Measurements from ENCODE around the gene ADARB1. TPM values are rescaled to one million over a fixed set of nuclear protein-coding genes. Genes with fewer than 3 reads are reported as not detected.
A peak's percentile ranks its signal among the peaks of the same experiment; 100 is the strongest.

Gene ADARB1
- total RNA-seq, 2 experiments from 2014 or later = 39.6 to 41.9 TPM

GRCh38 chr21:45087022-45087823 is 12.8 kb downstream of the ADARB1 start:
- Mint-ChIP-seq H3K9me3 (no peaks in the 10 kb centered on the region), H3K36me3 (peaks cover 39% of the 10 kb centered on the region), H3K27me3 (no peaks in the 10 kb centered on the region), H3K27ac (peak overlapping the region; percentile 86), H3K4me3 (peak overlapping the region; percentile 47), H3K4me1 (peaks cover 89% of the 10 kb centered on the region)
- no peak for DNase-seq

- H3K27me3 Mint-ChIP-seq = no peaks in the 10 kb centered on the region
- H3K36me3 Mint-ChIP-seq = peaks cover 32% of the 10 kb centered on the region
- no peak for DNase-seq
- peak overlapping the region; percentile 86 for H3K27ac Mint-ChIP-seq
- H3K4me3 Mint-ChIP-seq = peak overlapping the region; percentile 47
- no peaks in the 10 kb centered on the region for H3K9me3 Mint-ChIP-seq
- peaks cover 87% of the 10 kb centered on the region for H3K4me1 Mint-ChIP-seq
Observed at GRCh38 chr21:45088116-45088515, 13.7 kb downstream of the ADARB1 start.

- H3K27ac Mint-ChIP-seq = peak overlapping the region; percentile 65
- no peaks in the 10 kb centered on the region for H3K9me3 Mint-ChIP-seq
- H3K4me1 Mint-ChIP-seq = peaks cover 85% of the 10 kb centered on the region
- no peak overlapping the region for H3K4me3 Mint-ChIP-seq
- DNase-seq = no peak
- peaks cover 30% of the 10 kb centered on the region for H3K36me3 Mint-ChIP-seq
- H3K27me3 Mint-ChIP-seq = no peaks in the 10 kb centered on the region
Observed at GRCh38 chr21:45088729-45089128, 14.3 kb downstream of the ADARB1 start.

GRCh38 chr21:45089964-45090363 is 15.6 kb downstream of the ADARB1 start:
- no peak for DNase-seq
- Mint-ChIP-seq H3K9me3 (no peaks in the 10 kb centered on the region), H3K4me3 (no peak overlapping the region), H3K36me3 (peaks cover 22% of the 10 kb centered on the region), H3K27me3 (no peaks in the 10 kb centered on the region), H3K4me1 (peaks cover 85% of the 10 kb centered on the region), H3K27ac (no peak overlapping the region)

- no peaks in the 10 kb centered on the region for H3K27me3 Mint-ChIP-seq
- no peak for DNase-seq
- peaks cover 15% of the 10 kb centered on the region for H3K36me3 Mint-ChIP-seq
- no peaks in the 10 kb centered on the region for H3K9me3 Mint-ChIP-seq
- H3K4me1 Mint-ChIP-seq = peaks cover 75% of the 10 kb centered on the region
- no peak overlapping the region for H3K27ac Mint-ChIP-seq
- H3K4me3 Mint-ChIP-seq = no peak overlapping the region
Observed at GRCh38 chr21:45090966-45091365, 16.6 kb downstream of the ADARB1 start.

GRCh38 chr21:45091550-45092322 is 17.4 kb downstream of the ADARB1 start:
- H3K9me3 Mint-ChIP-seq = no peaks in the 10 kb centered on the region
- H3K27ac Mint-ChIP-seq = no peak overlapping the region
- no peak overlapping the region for H3K4me3 Mint-ChIP-seq
- H3K27me3 Mint-ChIP-seq = no peaks in the 10 kb centered on the region
- DNase-seq = no peak
- H3K4me1 Mint-ChIP-seq = peaks cover 68% of the 10 kb centered on the region
- peaks cover 15% of the 10 kb centered on the region for H3K36me3 Mint-ChIP-seq

GRCh38 chr21:45093035-45093532 is 18.7 kb downstream of the ADARB1 start:
- Mint-ChIP-seq H3K27ac (peak overlapping the region; percentile 34), H3K27me3 (no peaks in the 10 kb centered on the region), H3K4me3 (no peak overlapping the region), H3K4me1 (peaks cover 63% of the 10 kb centered on the region), H3K9me3 (no peaks in the 10 kb centered on the region), H3K36me3 (peaks cover 10% of the 10 kb centered on the region)
- no peak for DNase-seq

GRCh38 chr21:45094412-45094811 is 20.0 kb downstream of the ADARB1 start:
- Mint-ChIP-seq H3K9me3 (no peaks in the 10 kb centered on the region), H3K4me3 (no peak overlapping the region), H3K27ac (no peak overlapping the region), H3K4me1 (peaks cover 59% of the 10 kb centered on the region), H3K36me3 (peaks cover 9% of the 10 kb centered on the region), H3K27me3 (no peaks in the 10 kb centered on the region)
- DNase-seq = no peak

- no peaks in the 10 kb centered on the region for H3K9me3 Mint-ChIP-seq
- H3K27ac Mint-ChIP-seq = no peak overlapping the region
- H3K4me1 Mint-ChIP-seq = peaks cover 50% of the 10 kb centered on the region
- no peak overlapping the region for H3K4me3 Mint-ChIP-seq
- peaks cover 8% of the 10 kb centered on the region for H3K36me3 Mint-ChIP-seq
- no peak for DNase-seq
- H3K27me3 Mint-ChIP-seq = no peaks in the 10 kb centered on the region
Observed at GRCh38 chr21:45095505-45095904, 21.1 kb downstream of the ADARB1 start.

GRCh38 chr21:45096217-45096616 is 21.8 kb downstream of the ADARB1 start:
- Mint-ChIP-seq H3K27ac (no peak overlapping the region), H3K4me3 (no peak overlapping the region), H3K36me3 (peaks cover 8% of the 10 kb centered on the region), H3K4me1 (peaks cover 45% of the 10 kb centered on the region), H3K27me3 (no peaks in the 10 kb centered on the region), H3K9me3 (no peaks in the 10 kb centered on the region)
- DNase-seq = no peak

GRCh38 chr21:45097827-45098387 is 23.5 kb downstream of the ADARB1 start:
- H3K36me3 Mint-ChIP-seq = peaks cover 8% of the 10 kb centered on the region
- DNase-seq = no peak
- H3K27me3 Mint-ChIP-seq = no peaks in the 10 kb centered on the region
- H3K27ac Mint-ChIP-seq = no peak overlapping the region
- no peak overlapping the region for H3K4me3 Mint-ChIP-seq
- H3K4me1 Mint-ChIP-seq = peaks cover 40% of the 10 kb centered on the region
- H3K9me3 Mint-ChIP-seq = no peaks in the 10 kb centered on the region

GRCh38 chr21:45098867-45099266 is 24.5 kb downstream of the ADARB1 start:
- H3K4me3 Mint-ChIP-seq = no peak overlapping the region
- H3K27ac Mint-ChIP-seq = no peak overlapping the region
- no peaks in the 10 kb centered on the region for H3K9me3 Mint-ChIP-seq
- no peaks in the 10 kb centered on the region for H3K27me3 Mint-ChIP-seq
- H3K36me3 Mint-ChIP-seq = peaks cover 8% of the 10 kb centered on the region
- H3K4me1 Mint-ChIP-seq = peaks cover 41% of the 10 kb centered on the region
- no peak for DNase-seq

- peaks cover 41% of the 10 kb centered on the region for H3K4me1 Mint-ChIP-seq
- peaks cover 11% of the 10 kb centered on the region for H3K36me3 Mint-ChIP-seq
- no peaks in the 10 kb centered on the region for H3K27me3 Mint-ChIP-seq
Observed at GRCh38 chr21:45099571-45099970, 25.2 kb downstream of the ADARB1 start.

GRCh38 chr21:45100866-45101265 is 26.5 kb downstream of the ADARB1 start:
- Mint-ChIP-seq H3K4me3 (no peak overlapping the region), H3K9me3 (no peaks in the 10 kb centered on the region), H3K4me1 (peaks cover 49% of the 10 kb centered on the region), H3K27ac (no peak overlapping the region), H3K27me3 (no peaks in the 10 kb centered on the region), H3K36me3 (peaks cover 19% of the 10 kb centered on the region)
- no peak for DNase-seq

More at GRCh38 chr21:45099571-45099970, 25.2 kb downstream of the ADARB1 start:
- DNase-seq = no peak
- Mint-ChIP-seq H3K27ac (no peak overlapping the region), H3K4me3 (no peak overlapping the region), H3K9me3 (no peaks in the 10 kb centered on the region)

GRCh38 chr21:45102391-45102932 is 28.1 kb downstream of the ADARB1 start:
- no peaks in the 10 kb centered on the region for H3K9me3 Mint-ChIP-seq
- H3K4me1 Mint-ChIP-seq = peaks cover 58% of the 10 kb centered on the region
- peaks cover 30% of the 10 kb centered on the region for H3K36me3 Mint-ChIP-seq
- H3K4me3 Mint-ChIP-seq = no peak overlapping the region
- H3K27ac Mint-ChIP-seq = no peak overlapping the region
- no peak for DNase-seq
- no peaks in the 10 kb centered on the region for H3K27me3 Mint-ChIP-seq
